Progenitor cell of endocrine pancreas (in vitro differentiated cells): ENCODE results near the gene E4F1. TPM values are rescaled to one million over a fixed set of nuclear protein-coding genes. Genes with fewer than 3 reads are reported as not detected.

Experiments
- DNase-seq: peaks from one replicate; pipeline ENCODE4 v3.0.0; 2021; ENCODE audit warnings: low spot score; ENCODE audit not compliant: unreplicated experiment
- H3K27ac Mint-ChIP-seq: 2 replicates; pipeline ENCODE4 v1.8.0; 2021; ENCODE audit warnings: mild to moderate bottlenecking, moderate library complexity, mixed read lengths
- H3K27me3 Mint-ChIP-seq: 2 replicates; pipeline ENCODE4 v1.8.0; 2021; ENCODE audit warnings: mixed read lengths
- H3K36me3 Mint-ChIP-seq: 2 replicates; pipeline ENCODE4 v1.8.0; 2022; ENCODE audit warnings: mixed read lengths; ENCODE audit not compliant: insufficient read depth
- H3K4me1 Mint-ChIP-seq: 2 replicates; pipeline ENCODE4 v1.8.0; 2021; ENCODE audit warnings: low read depth, mixed read lengths
- H3K4me3 Mint-ChIP-seq: 2 replicates; pipeline ENCODE4 v1.8.0; 2021; ENCODE audit warnings: low read depth, mild to moderate bottlenecking, moderate library complexity, mixed read lengths
- H3K9me3 Mint-ChIP-seq: 2 replicates; pipeline ENCODE4 v1.8.0; 2021; ENCODE audit warnings: low read depth, mixed read lengths
- CTCF ChIP-seq: fragments of 200-600 bp; sonication (generic); IDR thresholded peaks from one replicate; pipeline ENCODE4 v1.5.0; 2021; ENCODE audit warnings: antibody characterized with exemption, mild to moderate bottlenecking; ENCODE audit not compliant: unreplicated experiment
- total RNA-seq: library from RNA; stranded (reverse); gene quantifications from 2 replicates; pipeline ENCODE4 v1.2.1, GENCODE V29; 2021

E4F1 gene
- total RNA-seq, 1 donor from 2014 or later = 33.7 TPM

- no peak overlapping the region for H3K4me3 Mint-ChIP-seq
Observed at GRCh38 chr16:2235695-2236336, 12.4 kb downstream of the E4F1 start.

GRCh38 chr16:2236337-2237101 lies 13.1 kb downstream of the E4F1 start, which contains the start of gene DNASE1L2:
Gene DNASE1L2, plus strand, starts transcription at chr16:2236444. Its CDS starts 373 bp downstream, at chr16:2236817.
- no peak within 1 kb of the TSS for H3K27ac Mint-ChIP-seq
- peaks cover 5% of the 10 kb centered on the region for H3K27me3 Mint-ChIP-seq
- no peaks in the 10 kb centered on the region for H3K4me1 Mint-ChIP-seq
- no peak for DNase-seq
- peaks cover 12% of the 10 kb centered on the region for H3K36me3 Mint-ChIP-seq
- no peaks in the 10 kb centered on the region for H3K9me3 Mint-ChIP-seq
- no peak within 1 kb of the TSS for H3K4me3 Mint-ChIP-seq
- TF ChIP-seq CTCF = no peak

More at GRCh38 chr16:2235695-2236336, 12.4 kb downstream of the E4F1 start:
- peaks cover 12% of the 10 kb centered on the region for H3K36me3 Mint-ChIP-seq
- H3K9me3 Mint-ChIP-seq = no peaks in the 10 kb centered on the region
- H3K27me3 Mint-ChIP-seq = peaks cover 5% of the 10 kb centered on the region
- no peaks in the 10 kb centered on the region for H3K4me1 Mint-ChIP-seq
- no peak for TF ChIP-seq CTCF
- DNase-seq = no peak
- H3K27ac Mint-ChIP-seq = no peak overlapping the region

GRCh38 chr16:2237102-2237482 lies 13.7 kb downstream of the E4F1 start:
- no peaks in the 10 kb centered on the region for H3K4me1 Mint-ChIP-seq
- no peaks in the 10 kb centered on the region for H3K9me3 Mint-ChIP-seq
- no peak overlapping the region for H3K4me3 Mint-ChIP-seq

GRCh38 chr16:2237493-2238149 lies 14.2 kb downstream of the E4F1 start:
- Mint-ChIP-seq H3K4me1 (no peaks in the 10 kb centered on the region), H3K27ac (no peak overlapping the region)
- TF ChIP-seq CTCF = no peak

More at GRCh38 chr16:2237102-2237482, 13.7 kb downstream of the E4F1 start:
- Mint-ChIP-seq H3K27me3 (peaks cover 5% of the 10 kb centered on the region), H3K27ac (no peak overlapping the region), H3K36me3 (peaks cover 12% of the 10 kb centered on the region)
- no peak for DNase-seq
- no peak for TF ChIP-seq CTCF

GRCh38 chr16:2238150-2238837 lies 14.9 kb downstream of the E4F1 start:
- no peaks in the 10 kb centered on the region for H3K4me1 Mint-ChIP-seq
- no peak for DNase-seq
- H3K27me3 Mint-ChIP-seq = peaks cover 5% of the 10 kb centered on the region
- no peak overlapping the region for H3K27ac Mint-ChIP-seq
- no peaks in the 10 kb centered on the region for H3K9me3 Mint-ChIP-seq
- H3K36me3 Mint-ChIP-seq = peaks cover 15% of the 10 kb centered on the region
- TF ChIP-seq CTCF = no peak
- H3K4me3 Mint-ChIP-seq = no peak overlapping the region

More at GRCh38 chr16:2237493-2238149, 14.2 kb downstream of the E4F1 start:
- Mint-ChIP-seq H3K27me3 (peaks cover 5% of the 10 kb centered on the region), H3K36me3 (peaks cover 15% of the 10 kb centered on the region), H3K4me3 (no peak overlapping the region), H3K9me3 (no peaks in the 10 kb centered on the region)
- DNase-seq = no peak
